A549 (cell line): ENCODE results near the gene DIO3.

Source experiments
- CTCF ChIP-seq: fragments of >200 bp; sonication (Bioruptor Twin); formaldehyde crosslinking; IDR thresholded peaks from 3 replicates; pipeline ENCODE4 v1.5.1; 2016
- EP300 ChIP-seq, 2 experiments: fragments of >200 bp; sonication (Bioruptor Twin); formaldehyde crosslinking; IDR thresholded peaks; 2 replicates in 1 of 2; 3 replicates in 1 of 2; pipeline ENCODE4 v1.6.1; 2016 to 2017
- HEYL ChIP-seq: fragments of 250-450 bp; sonication (Bioruptor Pico); IDR thresholded peaks from 2 replicates; pipeline ENCODE4 v1.8.0; 2021; ENCODE audit warnings: mild to moderate bottlenecking, moderate library complexity
- JUN ChIP-seq, 2 experiments: fragments of >200 bp; sonication (Bioruptor Twin); formaldehyde crosslinking; IDR thresholded peaks; 2 replicates in 1 of 2; 3 replicates in 1 of 2; pipeline ENCODE4 v1.6.1; 2016 to 2017
- JUNB ChIP-seq: fragments of >200 bp; sonication (Bioruptor Twin); formaldehyde crosslinking; IDR thresholded peaks from 2 replicates; pipeline ENCODE4 v1.6.1; 2016
- KDM1A ChIP-seq: fragments of 200-600 bp; sonication (generic); IDR thresholded peaks from 2 replicates; pipeline ENCODE4 v1.6.1; 2016; ENCODE audit warnings: low read depth, mild to moderate bottlenecking
- MYC ChIP-seq: IDR thresholded peaks from 2 replicates; pipeline ENCODE4 v1.6.1; 2012; ENCODE audit warnings: mild to moderate bottlenecking, inconsistent platforms, low read length, improper control_type of control experiment, borderline replicate concordance
- PBX3 ChIP-seq: IDR thresholded peaks from 2 replicates; pipeline ENCODE4 v1.6.1; 2012
- POLR2A ChIP-seq: IDR thresholded peaks from 2 replicates; pipeline ENCODE4 v1.6.1; 2012; ENCODE audit warnings: mild to moderate bottlenecking, low read length
- TF ChIP-seq, protein P1 (sequence below): fragments of 200-600 bp; sonication (generic); IDR thresholded peaks from 2 replicates; pipeline ENCODE4 v1.6.1; 2016; ENCODE audit warnings: antibody characterized with exemption, mild to moderate bottlenecking, moderate library complexity

- no peak for TF ChIP-seq PBX3
- TF ChIP-seq MYC: no peak
- TF ChIP-seq CTCF: no peak
- TF ChIP-seq EP300 (IDR thresholded peaks at IDR 0.05): no peak
- TF ChIP-seq, protein P1, sequence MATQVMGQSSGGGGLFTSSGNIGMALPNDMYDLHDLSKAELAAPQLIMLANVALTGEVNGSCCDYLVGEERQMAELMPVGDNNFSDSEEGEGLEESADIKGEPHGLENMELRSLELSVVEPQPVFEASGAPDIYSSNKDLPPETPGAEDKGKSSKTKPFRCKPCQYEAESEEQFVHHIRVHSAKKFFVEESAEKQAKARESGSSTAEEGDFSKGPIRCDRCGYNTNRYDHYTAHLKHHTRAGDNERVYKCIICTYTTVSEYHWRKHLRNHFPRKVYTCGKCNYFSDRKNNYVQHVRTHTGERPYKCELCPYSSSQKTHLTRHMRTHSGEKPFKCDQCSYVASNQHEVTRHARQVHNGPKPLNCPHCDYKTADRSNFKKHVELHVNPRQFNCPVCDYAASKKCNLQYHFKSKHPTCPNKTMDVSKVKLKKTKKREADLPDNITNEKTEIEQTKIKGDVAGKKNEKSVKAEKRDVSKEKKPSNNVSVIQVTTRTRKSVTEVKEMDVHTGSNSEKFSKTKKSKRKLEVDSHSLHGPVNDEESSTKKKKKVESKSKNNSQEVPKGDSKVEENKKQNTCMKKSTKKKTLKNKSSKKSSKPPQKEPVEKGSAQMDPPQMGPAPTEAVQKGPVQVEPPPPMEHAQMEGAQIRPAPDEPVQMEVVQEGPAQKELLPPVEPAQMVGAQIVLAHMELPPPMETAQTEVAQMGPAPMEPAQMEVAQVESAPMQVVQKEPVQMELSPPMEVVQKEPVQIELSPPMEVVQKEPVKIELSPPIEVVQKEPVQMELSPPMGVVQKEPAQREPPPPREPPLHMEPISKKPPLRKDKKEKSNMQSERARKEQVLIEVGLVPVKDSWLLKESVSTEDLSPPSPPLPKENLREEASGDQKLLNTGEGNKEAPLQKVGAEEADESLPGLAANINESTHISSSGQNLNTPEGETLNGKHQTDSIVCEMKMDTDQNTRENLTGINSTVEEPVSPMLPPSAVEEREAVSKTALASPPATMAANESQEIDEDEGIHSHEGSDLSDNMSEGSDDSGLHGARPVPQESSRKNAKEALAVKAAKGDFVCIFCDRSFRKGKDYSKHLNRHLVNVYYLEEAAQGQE: no peak
- TF ChIP-seq POLR2A: no peak
- TF ChIP-seq HEYL (CRISPR knock-in tag): no peak
- TF ChIP-seq JUN (IDR thresholded peaks at IDR 0.05): no peak
- no peak for TF ChIP-seq KDM1A
- no peak for TF ChIP-seq JUNB
These were observed 3.8 kb downstream of the DIO3 start for GRCh38 chr14:101564819-101565698.
